ENCODE data around the gene ADAMTSL2. TPM values are rescaled to one million over a fixed set of nuclear protein-coding genes. Genes with fewer than 3 reads are reported as not detected.

Gene ADAMTSL2
- total and polyA plus RNA-seq, 2 of the 13 experiments (the other 11 are each of a cell fraction or from before 2014, with no cell fraction given), result 1.9 to 3.8 TPM

DNA sequence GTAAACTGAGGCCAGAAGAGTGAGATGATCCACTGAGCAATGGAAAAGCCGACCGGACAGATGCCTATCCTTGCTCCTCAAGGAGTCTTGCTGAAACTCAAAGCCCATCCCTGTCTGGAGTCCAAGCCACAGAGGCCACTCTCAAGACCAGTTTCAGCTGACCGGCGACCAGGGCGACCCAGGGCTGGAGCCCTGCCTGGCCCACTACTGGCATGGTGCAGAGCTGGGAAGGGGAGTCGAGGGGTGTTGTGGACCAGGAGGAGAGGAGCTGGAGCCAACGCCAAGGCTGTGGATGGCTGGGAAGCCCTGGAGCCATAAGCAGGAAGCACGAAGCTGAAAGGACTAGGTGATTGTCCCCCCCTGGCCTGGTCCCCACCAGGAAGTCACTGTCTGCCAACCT, 52.5 kb downstream of the ADAMTSL2 start:
- no peak for FAIRE-seq
- Histone ChIP-seq H3K4me3 (replicated peaks in 1 of 3; ENCODE audit: insufficient read depth in 1 of 3, low read depth in 2 of 3, low read length in 3 of 3) (no peak overlapping the region), H3K9me3 (ENCODE audit: low read length) (no peaks in the 10 kb centered on the region), H3K27me3 (ENCODE audit: control insufficient read depth in 1 of 2, insufficient read depth in 2 of 2, low read length in 2 of 2) (peaks cover 18 to 74% of the 10 kb centered on the region in 2 experiments), H3K79me2 (ENCODE audit: insufficient read depth, low read length) (no peaks in the 10 kb centered on the region), H2AFZ (ENCODE audit: low read length) (no peak overlapping the region), H3K27ac (ENCODE audit: extremely low read length, insufficient read depth, low read length) (no peak overlapping the region), H3K9ac (ENCODE audit: insufficient read depth, low read depth, low read length) (no peak overlapping the region), H3K36me3 (replicated peaks in 1 of 2; ENCODE audit: control insufficient read depth in 1 of 2, insufficient read depth in 2 of 2, low read length in 2 of 2) (no peaks in the 10 kb centered on the region), H4K20me1 (ENCODE audit: insufficient read depth, low read length) (no peaks in the 10 kb centered on the region), H3K4me2 (ENCODE audit: low read depth, low read length) (no peak overlapping the region), H3K4me1 (ENCODE audit: insufficient read depth, low read length) (no peaks in the 10 kb centered on the region)
- in situ Hi-C loops (cut with HindIII; ENCODE audit: extremely low pct_ligation_motif_present, low pct_unique_long_range_greater_than_20kb), result no loop called here
- TF ChIP-seq, protein P1, sequence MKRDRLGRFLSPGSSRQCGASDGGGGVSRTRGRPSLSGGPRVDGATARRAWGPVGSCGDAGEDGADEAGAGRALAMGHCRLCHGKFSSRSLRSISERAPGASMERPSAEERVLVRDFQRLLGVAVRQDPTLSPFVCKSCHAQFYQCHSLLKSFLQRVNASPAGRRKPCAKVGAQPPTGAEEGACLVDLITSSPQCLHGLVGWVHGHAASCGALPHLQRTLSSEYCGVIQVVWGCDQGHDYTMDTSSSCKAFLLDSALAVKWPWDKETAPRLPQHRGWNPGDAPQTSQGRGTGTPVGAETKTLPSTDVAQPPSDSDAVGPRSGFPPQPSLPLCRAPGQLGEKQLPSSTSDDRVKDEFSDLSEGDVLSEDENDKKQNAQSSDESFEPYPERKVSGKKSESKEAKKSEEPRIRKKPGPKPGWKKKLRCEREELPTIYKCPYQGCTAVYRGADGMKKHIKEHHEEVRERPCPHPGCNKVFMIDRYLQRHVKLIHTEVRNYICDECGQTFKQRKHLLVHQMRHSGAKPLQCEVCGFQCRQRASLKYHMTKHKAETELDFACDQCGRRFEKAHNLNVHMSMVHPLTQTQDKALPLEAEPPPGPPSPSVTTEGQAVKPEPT (CRISPR knock-in tag; IDR thresholded peaks at IDR 0.05; ENCODE audit: low read depth), result no peak
- TF ChIP-seq ZNF232 (CRISPR knock-in tag; IDR thresholded peaks at IDR 0.05; ENCODE audit: borderline replicate concordance) (no peak), ZFP36L2 (CRISPR knock-in tag; IDR thresholded peaks at IDR 0.05) (no peak), ZNF878 (CRISPR knock-in tag; IDR thresholded peaks at IDR 0.05) (no peak), TARDBP (CRISPR knock-in tag; IDR thresholded peaks at IDR 0.05) (no peak), RFX5 (IDR thresholded peaks at IDR 0.05; ENCODE audit: low read depth, low read length) (no peak), MAFF (IDR thresholded peaks at IDR 0.05; ENCODE audit: low read depth, low read length) (no peak)
- TF ChIP-seq, protein P2, sequence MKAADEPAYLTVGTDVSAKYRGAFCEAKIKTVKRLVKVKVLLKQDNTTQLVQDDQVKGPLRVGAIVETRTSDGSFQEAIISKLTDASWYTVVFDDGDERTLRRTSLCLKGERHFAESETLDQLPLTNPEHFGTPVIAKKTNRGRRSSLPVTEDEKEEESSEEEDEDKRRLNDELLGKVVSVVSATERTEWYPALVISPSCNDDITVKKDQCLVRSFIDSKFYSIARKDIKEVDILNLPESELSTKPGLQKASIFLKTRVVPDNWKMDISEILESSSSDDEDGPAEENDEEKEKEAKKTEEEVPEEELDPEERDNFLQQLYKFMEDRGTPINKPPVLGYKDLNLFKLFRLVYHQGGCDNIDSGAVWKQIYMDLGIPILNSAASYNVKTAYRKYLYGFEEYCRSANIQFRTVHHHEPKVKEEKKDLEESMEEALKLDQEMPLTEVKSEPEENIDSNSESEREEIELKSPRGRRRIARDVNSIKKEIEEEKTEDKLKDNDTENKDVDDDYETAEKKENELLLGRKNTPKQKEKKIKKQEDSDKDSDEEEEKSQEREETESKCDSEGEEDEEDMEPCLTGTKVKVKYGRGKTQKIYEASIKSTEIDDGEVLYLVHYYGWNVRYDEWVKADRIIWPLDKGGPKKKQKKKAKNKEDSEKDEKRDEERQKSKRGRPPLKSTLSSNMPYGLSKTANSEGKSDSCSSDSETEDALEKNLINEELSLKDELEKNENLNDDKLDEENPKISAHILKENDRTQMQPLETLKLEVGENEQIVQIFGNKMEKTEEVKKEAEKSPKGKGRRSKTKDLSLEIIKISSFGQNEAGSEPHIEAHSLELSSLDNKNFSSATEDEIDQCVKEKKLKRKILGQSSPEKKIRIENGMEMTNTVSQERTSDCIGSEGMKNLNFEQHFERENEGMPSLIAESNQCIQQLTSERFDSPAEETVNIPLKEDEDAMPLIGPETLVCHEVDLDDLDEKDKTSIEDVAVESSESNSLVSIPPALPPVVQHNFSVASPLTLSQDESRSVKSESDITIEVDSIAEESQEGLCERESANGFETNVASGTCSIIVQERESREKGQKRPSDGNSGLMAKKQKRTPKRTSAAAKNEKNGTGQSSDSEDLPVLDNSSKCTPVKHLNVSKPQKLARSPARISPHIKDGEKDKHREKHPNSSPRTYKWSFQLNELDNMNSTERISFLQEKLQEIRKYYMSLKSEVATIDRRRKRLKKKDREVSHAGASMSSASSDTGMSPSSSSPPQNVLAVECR (CRISPR knock-in tag; IDR thresholded peaks at IDR 0.05; ENCODE audit: borderline replicate concordance), result no peak
- TF ChIP-seq, protein P3, sequence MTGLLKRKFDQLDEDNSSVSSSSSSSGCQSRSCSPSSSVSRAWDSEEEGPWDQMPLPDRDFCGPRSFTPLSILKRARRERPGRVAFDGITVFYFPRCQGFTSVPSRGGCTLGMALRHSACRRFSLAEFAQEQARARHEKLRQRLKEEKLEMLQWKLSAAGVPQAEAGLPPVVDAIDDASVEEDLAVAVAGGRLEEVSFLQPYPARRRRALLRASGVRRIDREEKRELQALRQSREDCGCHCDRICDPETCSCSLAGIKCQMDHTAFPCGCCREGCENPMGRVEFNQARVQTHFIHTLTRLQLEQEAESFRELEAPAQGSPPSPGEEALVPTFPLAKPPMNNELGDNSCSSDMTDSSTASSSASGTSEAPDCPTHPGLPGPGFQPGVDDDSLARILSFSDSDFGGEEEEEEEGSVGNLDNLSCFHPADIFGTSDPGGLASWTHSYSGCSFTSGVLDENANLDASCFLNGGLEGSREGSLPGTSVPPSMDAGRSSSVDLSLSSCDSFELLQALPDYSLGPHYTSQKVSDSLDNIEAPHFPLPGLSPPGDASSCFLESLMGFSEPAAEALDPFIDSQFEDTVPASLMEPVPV (CRISPR knock-in tag; IDR thresholded peaks at IDR 0.05), result no peak
- intact Hi-C loops (cut with micrococcal nuclease; ENCODE audit: unreplicated experiment), result loop anchor here (5.0 kb wide), 1 partner anchor 140 kb away; no protein-coding TSS in a partner anchor
- ChIA-PET POLR2A (no interaction called here), CTCF (ENCODE audit: low intra/inter-chr PET ratio, low total read pairs) (no interaction called here)
- 73% methylated on average over 3 of the region's 8 CpGs for WGBS (ENCODE audit: low lambda C conversion rate)
- no peak for ATAC-seq
- no TSS peak for BruUV-seq (replicated peaks)
- DNase-seq (ENCODE audit: low spot score), result no peak
